Natural killer cell (primary cell): ENCODE data around the gene SIGLEC1. TPM values are rescaled to one million over a fixed set of nuclear protein-coding genes. Genes with fewer than 3 reads are reported as not detected.
A peak's percentile ranks its signal among the peaks of the same experiment; 100 is the strongest.

ENCODE experiments used
- ATAC-seq, 3 donors: fragments of 150-1000 bp in 2 of 3; fragments of 200-7000 bp in 1 of 3; cut with Tn5 transposase; 1 replicate in 1 of 3; 2 replicates in 2 of 3; pipeline ENCODE4 v1.10.0; 2021; ENCODE audit warnings: mild to moderate bottlenecking in 2 of 3, moderate library complexity in 2 of 3
- DNase-seq, 2 donors: peaks; one replicate each; pipeline versions ENCODE4 v3.0.0 to v3.0.0-alpha.2; 2013 to 2021; ENCODE audit warnings: mixed read lengths in 1 of 2
- H3K27ac ChIP-seq: one replicate; pipeline ENCODE4 v1.5.1; 2013; ENCODE audit warnings: mild to moderate bottlenecking, low read length
- H3K27me3 ChIP-seq: one replicate; pipeline ENCODE4 v1.6.1; 2013; ENCODE audit warnings: low read length; ENCODE audit not compliant: control insufficient read depth, insufficient read depth
- H3K36me3 ChIP-seq: one replicate; pipeline ENCODE4 v1.6.1; 2013; ENCODE audit warnings: low read length; ENCODE audit not compliant: control insufficient read depth, insufficient read depth
- H3K4me1 ChIP-seq: one replicate; pipeline ENCODE4 v1.6.1; 2013; ENCODE audit warnings: low read length; ENCODE audit not compliant: control insufficient read depth, insufficient read depth
- H3K4me3 ChIP-seq: one replicate; pipeline ENCODE4 v1.5.1; 2013; ENCODE audit warnings: low read length
- H3K9me3 ChIP-seq: one replicate; pipeline ENCODE4 v1.6.1; 2013; ENCODE audit warnings: low read length; ENCODE audit not compliant: control insufficient read depth, insufficient read depth
- H3K27ac Mint-ChIP-seq, 2 donors: one replicate each; pipeline ENCODE4 v1.8.0; 2022; ENCODE audit warnings: mild to moderate bottlenecking in 2 of 2, mixed read lengths in 2 of 2, moderate library complexity in 1 of 2
- H3K27me3 Mint-ChIP-seq, 2 donors: one replicate each; pipeline ENCODE4 v1.8.0; 2022; ENCODE audit warnings: low read depth in 2 of 2, mixed read lengths in 2 of 2
- H3K36me3 Mint-ChIP-seq: one replicate; pipeline ENCODE4 v1.8.0; 2022; ENCODE audit warnings: mixed read lengths
- H3K4me1 Mint-ChIP-seq, 2 donors: one replicate each; pipeline ENCODE4 v1.8.0; 2022; ENCODE audit warnings: mixed read lengths in 2 of 2
- H3K4me3 Mint-ChIP-seq: one replicate; pipeline ENCODE4 v1.8.0; 2022; ENCODE audit warnings: mild to moderate bottlenecking, moderate library complexity, mixed read lengths
- H3K9me3 Mint-ChIP-seq, 2 donors: one replicate each; pipeline ENCODE4 v1.8.0; 2022; ENCODE audit warnings: mixed read lengths in 2 of 2
- WGBS: methylation state at CpG from one replicate; pipeline ENCODE4 v1.1.7; 2013; ENCODE audit warnings: missing lambda C conversion rate; ENCODE audit not compliant: insufficient coverage; 5-methylcytosine and 5-hydroxymethylcytosine counted together
- intact Hi-C: fragments of 100-400 bp; cut with micrococcal nuclease; formaldehyde crosslinking; loops from one replicate; pipeline ENCODE4 v1.14.2; 2022
- total RNA-seq, 4 donors: library from RNA; stranded (reverse); fragments of 120-200 nt in 1 of 4; gene quantifications; one replicate each; pipeline versions ENCODE4 v1.2.3 to v1.2.4, GENCODE V29; 2013 to 2022
- TF ChIP-seq, protein P1 (sequence below): fragments of 200-600 bp; IDR thresholded peaks from one replicate; pipeline ENCODE4 v1.8.0; 2022; ENCODE audit warnings: antibody characterized with exemption

Gene SIGLEC1
- total RNA-seq, 3 donors from 2014 or later (not counting 1 experiment from before 2014, with no cell fraction given) = 0.09 to 0.36 (median 0.30) TPM

GRCh38 chr20:3753098-3753497 is 40.7 kb upstream of the SIGLEC1 start:
- no peak overlapping the region for H3K27ac ChIP-seq
- no peaks in the 10 kb centered on the region for H3K36me3 ChIP-seq
- no peaks in the 10 kb centered on the region for H3K36me3 Mint-ChIP-seq
- ATAC-seq (peak; percentile 78 to 97 (median 84)), DNase-seq (peak; percentile 53 to 84)
- no peaks in the 10 kb centered on the region for H3K9me3 ChIP-seq
- no peak overlapping the region for H3K4me3 ChIP-seq
- no peaks in the 10 kb centered on the region for H3K27me3 ChIP-seq
- no peaks in the 10 kb centered on the region for H3K4me1 ChIP-seq
- TF ChIP-seq, protein P1, sequence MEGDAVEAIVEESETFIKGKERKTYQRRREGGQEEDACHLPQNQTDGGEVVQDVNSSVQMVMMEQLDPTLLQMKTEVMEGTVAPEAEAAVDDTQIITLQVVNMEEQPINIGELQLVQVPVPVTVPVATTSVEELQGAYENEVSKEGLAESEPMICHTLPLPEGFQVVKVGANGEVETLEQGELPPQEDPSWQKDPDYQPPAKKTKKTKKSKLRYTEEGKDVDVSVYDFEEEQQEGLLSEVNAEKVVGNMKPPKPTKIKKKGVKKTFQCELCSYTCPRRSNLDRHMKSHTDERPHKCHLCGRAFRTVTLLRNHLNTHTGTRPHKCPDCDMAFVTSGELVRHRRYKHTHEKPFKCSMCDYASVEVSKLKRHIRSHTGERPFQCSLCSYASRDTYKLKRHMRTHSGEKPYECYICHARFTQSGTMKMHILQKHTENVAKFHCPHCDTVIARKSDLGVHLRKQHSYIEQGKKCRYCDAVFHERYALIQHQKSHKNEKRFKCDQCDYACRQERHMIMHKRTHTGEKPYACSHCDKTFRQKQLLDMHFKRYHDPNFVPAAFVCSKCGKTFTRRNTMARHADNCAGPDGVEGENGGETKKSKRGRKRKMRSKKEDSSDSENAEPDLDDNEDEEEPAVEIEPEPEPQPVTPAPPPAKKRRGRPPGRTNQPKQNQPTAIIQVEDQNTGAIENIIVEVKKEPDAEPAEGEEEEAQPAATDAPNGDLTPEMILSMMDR = peak; percentile 71
- H3K4me3 Mint-ChIP-seq = peak overlapping the region; percentile 35
- H3K4me1 Mint-ChIP-seq = peaks cover 0 to 4% of the 10 kb centered on the region in 2 donors
- intact Hi-C loops = loop anchor here (1.0 kb wide), 2 partner anchors 102 to 332 kb away; no protein-coding TSS in a partner anchor
- 71% methylated on average over 3 of the region's 4 CpGs for WGBS
- H3K27me3 Mint-ChIP-seq = no peaks in the 10 kb centered on the region
- no peak overlapping the region for H3K27ac Mint-ChIP-seq
- H3K9me3 Mint-ChIP-seq = no peaks in the 10 kb centered on the region

GRCh38 chr20:3752386-3752759 is 40.0 kb upstream of the SIGLEC1 start:
- DNase-seq (no peak), ATAC-seq (no peak)
- TF ChIP-seq, protein P1 = no peak
- H3K4me3 Mint-ChIP-seq = peak overlapping the region; percentile 35
- Histone ChIP-seq H3K4me3 (no peak overlapping the region), H3K36me3 (no peaks in the 10 kb centered on the region), H3K9me3 (no peaks in the 10 kb centered on the region), H3K4me1 (no peaks in the 10 kb centered on the region), H3K27ac (no peak overlapping the region), H3K27me3 (no peaks in the 10 kb centered on the region)
- peaks cover 0 to 4% of the 10 kb centered on the region in 2 donors for H3K4me1 Mint-ChIP-seq
- no peaks in the 10 kb centered on the region for H3K9me3 Mint-ChIP-seq
- no peak overlapping the region for H3K27ac Mint-ChIP-seq
- no peaks in the 10 kb centered on the region for H3K36me3 Mint-ChIP-seq
- intact Hi-C loops = no loop called here
- 71% methylated on average over 13 of the region's 13 CpGs for WGBS
- no peaks in the 10 kb centered on the region for H3K27me3 Mint-ChIP-seq

GRCh38 chr20:3751675-3752385 is 39.4 kb upstream of the SIGLEC1 start:
- Histone ChIP-seq H3K27ac (no peak overlapping the region), H3K27me3 (no peaks in the 10 kb centered on the region), H3K36me3 (no peaks in the 10 kb centered on the region), H3K9me3 (no peaks in the 10 kb centered on the region), H3K4me3 (no peak overlapping the region), H3K4me1 (no peaks in the 10 kb centered on the region)
- no peaks in the 10 kb centered on the region for H3K27me3 Mint-ChIP-seq
- no peaks in the 10 kb centered on the region for H3K9me3 Mint-ChIP-seq
- H3K27ac Mint-ChIP-seq = no peak overlapping the region
- 63% methylated on average over 95 of the region's 95 CpGs for WGBS
- no peaks in the 10 kb centered on the region for H3K36me3 Mint-ChIP-seq
- peak in 1 of 2 donors; percentile 60 for DNase-seq
- intact Hi-C loops = no loop called here
- peaks cover 0 to 4% of the 10 kb centered on the region in 2 donors for H3K4me1 Mint-ChIP-seq
- TF ChIP-seq, protein P1 = no peak
- ATAC-seq = peak in 2 of 3 donors; percentile 30 to 44
- peak overlapping the region; percentile 29 for H3K4me3 Mint-ChIP-seq

DNA sequence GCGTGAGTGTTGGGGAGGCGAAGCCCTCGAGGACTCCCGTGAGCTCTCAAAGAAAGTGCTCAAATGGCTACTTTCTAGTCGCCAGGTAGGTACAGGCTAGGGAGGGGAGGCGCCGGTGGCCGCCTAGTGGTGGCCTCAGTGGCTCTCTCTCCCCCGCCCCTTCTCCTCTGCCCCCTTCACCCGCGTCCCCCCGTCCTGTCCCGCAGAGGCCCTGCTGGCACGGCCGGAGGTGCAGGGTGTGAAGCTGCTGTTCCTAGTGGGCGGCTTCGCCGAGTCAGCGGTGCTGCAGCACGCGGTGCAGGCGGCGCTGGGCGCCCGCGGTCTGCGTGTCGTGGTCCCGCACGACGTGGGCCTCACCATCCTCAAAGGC is 38.9 kb upstream of the SIGLEC1 start:
- H3K27me3 Mint-ChIP-seq = no peaks in the 10 kb centered on the region
- no peak overlapping the region for H3K27ac Mint-ChIP-seq
- Histone ChIP-seq H3K9me3 (no peaks in the 10 kb centered on the region), H3K36me3 (no peaks in the 10 kb centered on the region), H3K4me3 (no peak overlapping the region), H3K27me3 (no peaks in the 10 kb centered on the region), H3K27ac (no peak overlapping the region), H3K4me1 (no peaks in the 10 kb centered on the region)
- H3K9me3 Mint-ChIP-seq = no peaks in the 10 kb centered on the region
- H3K4me1 Mint-ChIP-seq = peaks cover 0 to 4% of the 10 kb centered on the region in 2 donors
- H3K4me3 Mint-ChIP-seq = no peak overlapping the region
- intact Hi-C loops = no loop called here
- ATAC-seq = no peak
- no peak for DNase-seq
- whole genome bisulfite sequencing = 89% methylated on average over 31 of the region's 31 CpGs
- no peaks in the 10 kb centered on the region for H3K36me3 Mint-ChIP-seq
- TF ChIP-seq, protein P1 = no peak
